NCI-H510A treated with DMSO at 0.1 percent for 48 hours (cell line): ENCODE results near the gene ZDHHC20.

Experiments used
- DNase-seq: peaks from one replicate; lab custom pipeline; 2025; lab: John Stamatoyannopoulos, UW

ZDHHC20 gene, protein sequence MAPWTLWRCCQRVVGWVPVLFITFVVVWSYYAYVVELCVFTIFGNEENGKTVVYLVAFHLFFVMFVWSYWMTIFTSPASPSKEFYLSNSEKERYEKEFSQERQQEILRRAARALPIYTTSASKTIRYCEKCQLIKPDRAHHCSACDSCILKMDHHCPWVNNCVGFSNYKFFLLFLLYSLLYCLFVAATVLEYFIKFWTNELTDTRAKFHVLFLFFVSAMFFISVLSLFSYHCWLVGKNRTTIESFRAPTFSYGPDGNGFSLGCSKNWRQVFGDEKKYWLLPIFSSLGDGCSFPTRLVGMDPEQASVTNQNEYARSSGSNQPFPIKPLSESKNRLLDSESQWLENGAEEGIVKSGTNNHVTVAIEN

GRCh38 chr13:21458813-21459701 is at the start of gene ZDHHC20:
ZDHHC20 (minus strand) TSS chr13:21459303; CDS start chr13:21459171, 132 bp downstream.
- DNase-seq: peak; percentile 43

GRCh38 chr13:21504379-21504778 is 45.3 kb upstream of the ZDHHC20 start:
- DNase-seq: no peak

DNA sequence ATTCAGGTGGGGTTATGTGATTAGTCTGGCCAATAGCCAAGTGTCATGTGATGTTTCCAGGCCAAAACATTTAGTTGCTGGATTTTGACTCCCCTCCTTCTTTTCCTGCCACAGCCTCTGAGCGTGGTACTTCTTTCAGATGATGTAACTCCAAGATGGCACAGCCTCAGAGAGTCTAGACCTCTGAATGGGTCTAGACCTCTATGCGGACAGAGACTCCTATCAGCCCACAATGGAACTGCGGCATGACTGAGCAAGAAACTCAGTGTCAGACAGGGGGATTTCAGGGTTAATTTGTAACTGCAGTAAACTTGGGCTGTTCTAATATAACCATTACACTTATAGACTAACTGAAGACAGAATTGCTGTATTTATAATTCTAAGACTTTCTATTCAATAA is 42.6 kb upstream of the ZDHHC20 start:
- DNase-seq: no peak

GRCh38 chr13:21486322-21486721 is 27.2 kb upstream of the ZDHHC20 start:
- DNase-seq: no peak

DNA sequence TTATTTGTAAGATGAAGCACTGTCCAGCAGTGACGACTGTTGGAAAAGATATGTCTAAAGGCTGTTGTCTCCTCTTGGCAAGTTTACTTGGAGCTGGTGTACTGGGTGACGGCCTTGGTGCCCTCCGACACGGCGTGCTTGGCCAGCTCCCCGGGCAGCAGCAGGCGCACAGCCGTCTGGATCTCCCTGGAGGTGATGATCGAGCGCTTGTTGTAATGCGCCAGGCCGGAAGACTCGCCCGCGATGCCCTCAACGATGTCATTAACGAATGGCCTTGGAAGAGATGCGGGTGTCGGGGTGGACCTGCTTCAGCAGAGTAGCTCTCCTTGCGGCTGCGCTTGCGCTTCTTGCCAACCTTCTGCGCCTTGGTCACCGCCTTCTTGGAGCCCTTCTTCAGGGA is 24.6 kb upstream of the ZDHHC20 start:
- no peak for DNase-seq

DNA sequence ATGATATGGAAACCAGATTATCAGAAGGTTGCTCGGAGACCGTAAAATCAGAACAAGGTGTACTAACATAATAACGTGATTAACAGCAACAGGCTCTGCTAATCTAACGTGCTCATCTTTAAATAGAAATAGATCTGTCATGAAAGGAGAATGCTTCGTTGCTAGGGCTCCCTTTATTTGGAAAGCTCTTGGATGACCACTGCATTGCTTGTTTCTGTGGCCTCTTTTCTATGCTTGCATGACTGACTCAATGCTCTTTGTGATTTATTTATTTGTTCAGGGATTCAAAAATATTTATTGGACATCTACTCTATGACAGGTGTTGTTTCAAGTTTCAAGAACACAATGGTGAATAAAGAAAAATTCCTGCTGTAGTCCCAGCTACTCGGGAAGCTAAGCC is 22.3 kb upstream of the ZDHHC20 start:
- peak; percentile 12 for DNase-seq

DNA sequence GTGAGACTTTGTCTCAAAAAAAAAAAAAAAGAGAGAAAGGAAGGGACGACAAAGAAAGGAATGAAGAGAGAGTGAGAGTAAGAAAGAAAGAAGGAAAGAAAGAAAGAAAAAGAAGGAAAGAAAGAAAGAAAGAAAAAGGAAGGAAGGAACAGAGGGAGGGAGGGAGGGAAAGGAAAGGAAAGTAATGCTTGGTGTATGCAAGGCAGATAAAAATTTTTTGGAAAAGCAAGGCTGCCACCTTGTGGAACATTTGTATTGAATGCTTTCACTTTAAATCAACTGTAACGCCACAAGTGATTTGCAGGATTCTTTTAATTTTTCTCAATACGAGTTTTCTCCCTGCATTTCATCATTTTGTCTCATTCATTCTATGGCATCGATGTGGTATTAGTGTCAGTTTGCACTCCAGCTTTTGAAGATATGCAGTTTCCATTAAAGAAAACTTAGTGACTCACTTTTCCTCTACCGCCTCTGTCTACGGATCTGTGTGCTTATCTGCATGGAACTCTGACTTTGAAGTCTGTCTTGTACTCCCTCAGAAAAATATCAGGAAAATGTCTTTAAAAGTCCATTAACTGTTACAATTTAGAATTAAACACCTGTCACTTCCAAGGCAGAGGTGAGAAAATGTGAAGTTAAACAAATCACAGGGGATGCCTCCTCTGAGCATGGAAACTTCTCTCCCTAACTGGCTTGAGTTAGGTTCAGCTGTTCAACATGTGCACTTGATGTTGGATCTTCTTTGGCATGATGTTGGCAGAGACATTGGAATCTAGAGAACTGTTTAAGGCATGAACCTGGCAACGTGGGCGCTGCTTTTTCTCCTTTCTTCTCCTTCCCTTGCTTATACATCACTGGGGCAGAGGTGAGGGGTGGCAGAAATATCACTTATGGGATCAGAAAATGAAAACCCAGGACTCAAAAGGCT is 20.0 kb upstream of the ZDHHC20 start:
- peak; percentile 64 for DNase-seq

DNA sequence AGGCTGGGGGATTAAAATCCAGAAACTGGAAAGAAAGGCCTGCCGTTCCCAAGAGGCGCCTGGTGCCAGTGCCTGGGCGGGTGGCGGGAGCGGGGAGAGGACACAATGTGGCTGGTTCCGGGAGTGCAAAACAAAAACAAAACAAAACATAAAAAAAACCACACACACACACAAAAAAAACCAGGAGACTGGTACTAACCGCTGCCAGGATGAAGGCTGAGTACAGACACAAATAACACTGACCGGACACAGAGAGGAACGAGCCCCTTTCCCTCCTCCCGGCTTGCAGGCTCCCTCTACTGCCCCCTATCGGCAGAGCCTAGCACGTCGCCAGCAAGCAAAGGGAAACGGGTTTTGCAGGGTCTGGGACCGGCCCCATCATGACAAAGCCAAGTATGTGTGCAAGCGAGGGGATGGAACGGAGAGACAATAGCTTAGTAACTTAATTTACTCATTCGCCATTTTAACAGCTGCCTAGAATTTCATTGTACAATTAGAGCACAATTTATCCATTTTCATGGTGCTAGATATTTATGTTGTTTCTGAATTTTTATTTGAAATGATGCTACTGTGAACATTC is 17.9 kb upstream of the ZDHHC20 start:
- DNase-seq: peak; percentile 23

DNA sequence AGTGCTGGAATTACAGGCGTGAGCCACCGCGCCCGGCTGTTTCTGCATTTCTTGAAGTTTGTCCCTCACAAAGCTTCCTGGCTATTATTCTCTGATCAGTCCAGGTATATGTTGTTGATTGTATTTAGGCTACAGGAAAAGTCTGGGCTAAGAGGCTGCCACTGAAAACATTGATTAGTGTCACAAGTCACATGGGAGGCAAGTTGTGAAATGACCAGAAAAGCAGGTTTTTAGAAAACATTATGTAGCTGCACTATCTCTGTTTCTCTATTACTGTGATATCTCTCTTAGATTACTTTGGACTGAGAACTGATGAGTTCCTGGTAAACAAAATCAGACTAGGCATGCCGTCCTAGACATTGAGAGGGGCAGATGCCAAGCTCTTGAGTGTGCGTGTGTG is 16.0 kb upstream of the ZDHHC20 start:
- DNase-seq: no peak

DNA sequence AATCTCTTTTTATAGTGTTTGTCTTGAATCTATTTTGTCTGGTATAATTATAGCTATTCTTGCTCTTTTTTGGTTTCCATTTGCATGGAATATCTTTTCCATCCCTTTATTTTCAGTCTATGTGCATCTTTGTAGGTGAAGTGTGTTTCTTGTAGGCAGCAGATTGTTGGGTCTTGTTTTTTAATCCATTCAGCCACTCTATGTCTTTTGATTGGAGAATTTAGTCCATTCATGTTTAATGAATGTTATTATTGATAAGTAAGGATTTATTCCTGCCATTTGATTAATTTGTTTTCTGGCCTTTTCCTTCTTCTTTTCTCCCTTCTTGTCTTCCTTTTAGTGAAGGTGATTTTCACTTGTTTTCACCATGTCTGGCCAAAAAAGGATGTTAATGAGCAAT is 11.7 kb upstream of the ZDHHC20 start:
- no peak for DNase-seq

DNA sequence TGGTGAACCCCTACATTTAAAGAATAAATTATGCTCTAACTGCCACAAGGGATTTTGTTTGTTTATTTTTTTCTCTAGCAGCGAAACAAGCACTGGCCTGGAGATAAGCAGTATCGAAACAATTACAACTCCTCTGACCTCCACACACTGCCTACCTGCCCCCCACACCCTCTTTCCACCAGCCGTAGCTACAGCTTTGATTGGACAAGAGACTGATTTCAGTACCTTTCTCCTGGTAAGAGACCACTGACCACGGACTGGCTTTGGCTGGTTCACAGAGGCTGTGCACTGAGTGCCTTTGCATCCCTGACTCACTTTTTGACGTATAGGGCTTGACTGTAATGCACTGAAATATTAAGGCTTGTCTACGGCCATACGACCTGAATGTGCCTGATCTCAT is 7.4 kb upstream of the ZDHHC20 start:
- no peak for DNase-seq

DNA sequence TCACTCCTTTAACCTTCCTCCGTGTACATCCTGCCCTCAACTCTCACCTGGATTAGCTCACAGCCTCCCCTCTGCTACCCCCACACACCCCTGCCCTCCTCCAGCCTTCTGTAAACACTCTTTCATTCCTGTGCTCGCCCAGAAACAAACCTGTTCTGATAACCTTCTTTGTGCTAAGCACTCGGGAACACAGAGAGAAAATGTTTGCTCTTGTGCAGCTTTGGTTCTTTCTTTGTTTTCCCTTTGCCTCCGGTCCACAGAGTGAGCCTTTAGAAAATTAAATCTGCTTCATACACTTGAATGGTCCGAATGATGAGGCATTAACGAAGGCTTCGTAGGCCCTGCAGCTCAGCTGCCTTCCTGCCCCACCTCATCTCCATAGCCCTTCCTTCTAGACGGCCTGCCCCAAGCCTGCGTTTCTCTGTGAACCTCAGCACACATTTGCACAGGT is 6.6 kb upstream of the ZDHHC20 start:
- peak; percentile 29 for DNase-seq

DNA sequence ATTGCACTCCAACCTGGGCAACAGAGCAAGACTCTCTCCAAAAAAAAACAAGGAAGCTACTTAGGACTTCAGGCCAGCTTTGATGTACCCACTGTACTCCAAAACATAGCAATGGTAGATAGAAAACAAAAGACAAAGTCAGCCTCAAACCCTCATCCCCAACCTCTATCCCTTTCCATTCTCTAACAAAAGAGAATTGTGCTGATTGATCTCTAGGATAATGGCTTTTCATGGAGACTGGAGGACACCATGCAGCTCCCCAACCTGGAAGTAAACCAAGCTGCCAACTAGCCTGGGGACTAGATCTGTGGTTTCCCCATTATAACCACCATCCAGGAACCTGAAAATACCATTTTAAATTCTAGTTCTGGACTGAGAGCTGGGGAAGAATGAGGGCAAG is 4.3 kb upstream of the ZDHHC20 start:
- DNase-seq: no peak

GRCh38 chr13:21461131-21461530 is 2.0 kb upstream of the ZDHHC20 start:
- no peak for DNase-seq

GRCh38 chr13:21458451-21458812 is 671 bp downstream of the ZDHHC20 start:
- no peak for DNase-seq

- DNase-seq: no peak
Measured at GRCh38 chr13:21453387-21454081, 5.6 kb downstream of the ZDHHC20 start.

- no peak for DNase-seq
Measured at GRCh38 chr13:21450936-21451335, 8.2 kb downstream of the ZDHHC20 start.

- DNase-seq: no peak
Measured at GRCh38 chr13:21446656-21447055, 12.4 kb downstream of the ZDHHC20 start.

DNA sequence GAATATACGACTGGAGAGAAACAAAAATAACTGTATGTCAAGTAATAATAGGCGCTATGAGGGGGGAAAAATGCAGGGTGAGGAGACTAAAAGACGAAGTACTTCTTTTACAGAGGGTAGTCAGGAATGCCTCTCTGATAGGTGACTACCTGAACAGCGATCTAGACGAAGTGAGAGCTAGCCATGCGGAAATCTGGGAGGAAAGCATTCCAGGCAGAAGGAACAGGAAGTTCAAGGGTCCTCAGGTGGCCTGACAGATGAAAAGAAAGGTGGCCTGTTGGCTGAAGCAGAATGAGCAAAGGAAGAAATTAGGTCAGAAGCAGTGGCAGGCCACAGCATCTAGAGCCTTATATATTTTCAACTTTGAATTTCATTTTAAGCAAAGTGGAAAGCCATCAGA is 13.3 kb downstream of the ZDHHC20 start:
- DNase-seq: no peak

- no peak for DNase-seq
Measured at GRCh38 chr13:21443171-21443570, 15.9 kb downstream of the ZDHHC20 start.

DNA sequence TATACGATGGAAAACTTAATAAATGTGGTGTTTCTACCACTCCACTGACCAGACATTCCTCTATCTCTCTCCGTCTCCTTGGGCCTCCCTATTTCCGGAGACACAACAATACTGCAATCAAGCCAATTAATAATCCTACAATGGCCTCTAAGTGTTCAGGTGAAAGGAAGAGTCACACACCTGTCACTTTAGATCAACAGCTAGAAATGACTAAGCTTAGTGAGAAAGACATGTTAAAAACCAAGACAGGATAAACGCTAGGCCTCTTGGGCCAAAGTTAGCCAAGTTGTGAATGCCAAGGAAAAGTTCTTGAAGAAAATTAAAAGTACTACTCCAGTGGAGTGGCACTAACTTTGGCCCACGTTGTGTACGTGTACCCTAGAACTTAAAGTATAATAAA is 22.5 kb downstream of the ZDHHC20 start:
- no peak for DNase-seq
